ENCODE measurements around the gene CPEB4.

DNA sequence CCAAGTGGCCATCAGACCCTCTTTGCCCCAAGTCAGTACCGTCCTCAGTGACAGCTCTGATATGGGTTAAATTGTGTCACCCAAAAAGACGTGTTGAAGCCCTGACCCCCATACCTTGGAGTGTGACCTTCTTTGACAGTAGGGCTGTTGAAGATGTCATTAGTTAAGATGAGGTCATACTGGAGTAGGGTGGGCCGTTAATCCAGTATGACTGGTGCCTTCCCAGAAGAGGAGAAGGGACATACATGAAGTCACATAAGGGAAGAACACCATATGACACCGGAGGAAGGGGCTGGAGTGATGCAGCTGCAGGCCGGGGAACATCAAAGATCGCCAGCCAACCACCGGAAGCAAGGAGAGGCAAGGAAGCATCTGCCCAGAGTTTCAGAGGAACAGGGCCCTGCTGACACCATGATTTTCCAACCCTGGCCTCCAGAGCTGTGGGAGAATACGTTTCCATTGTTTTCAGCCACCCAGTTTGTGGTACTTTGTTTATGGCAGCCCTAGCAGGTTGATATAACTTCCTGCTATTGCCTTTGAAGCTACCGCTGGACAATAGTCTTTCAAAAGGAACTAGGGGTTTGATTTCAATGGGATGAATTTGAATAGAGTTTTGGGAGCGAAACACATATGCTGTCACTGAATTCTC is 36.4 kb upstream of the CPEB4 start:
- no peak for TF ChIP-seq ZFP3 (CRISPR knock-in tag; IDR thresholded peaks at IDR 0.05)
- TF ChIP-seq, protein P1, sequence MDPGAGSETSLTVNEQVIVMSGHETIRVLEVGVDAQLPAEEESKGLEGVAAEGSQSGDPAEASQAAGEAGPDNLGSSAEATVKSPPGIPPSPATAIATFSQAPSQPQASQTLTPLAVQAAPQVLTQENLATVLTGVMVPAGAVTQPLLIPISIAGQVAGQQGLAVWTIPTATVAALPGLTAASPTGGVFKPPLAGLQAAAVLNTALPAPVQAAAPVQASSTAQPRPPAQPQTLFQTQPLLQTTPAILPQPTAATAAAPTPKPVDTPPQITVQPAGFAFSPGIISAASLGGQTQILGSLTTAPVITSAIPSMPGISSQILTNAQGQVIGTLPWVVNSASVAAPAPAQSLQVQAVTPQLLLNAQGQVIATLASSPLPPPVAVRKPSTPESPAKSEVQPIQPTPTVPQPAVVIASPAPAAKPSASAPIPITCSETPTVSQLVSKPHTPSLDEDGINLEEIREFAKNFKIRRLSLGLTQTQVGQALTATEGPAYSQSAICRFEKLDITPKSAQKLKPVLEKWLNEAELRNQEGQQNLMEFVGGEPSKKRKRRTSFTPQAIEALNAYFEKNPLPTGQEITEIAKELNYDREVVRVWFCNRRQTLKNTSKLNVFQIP (CRISPR knock-in tag; IDR thresholded peaks at IDR 0.05; ENCODE audit: borderline replicate concordance, low read depth), result no peak
- TF ChIP-seq ZFP30 (CRISPR knock-in tag; IDR thresholded peaks at IDR 0.05), result no peak
- TF ChIP-seq GLIS3 (CRISPR knock-in tag; IDR thresholded peaks at IDR 0.05), result no peak
- TF ChIP-seq, protein P2, sequence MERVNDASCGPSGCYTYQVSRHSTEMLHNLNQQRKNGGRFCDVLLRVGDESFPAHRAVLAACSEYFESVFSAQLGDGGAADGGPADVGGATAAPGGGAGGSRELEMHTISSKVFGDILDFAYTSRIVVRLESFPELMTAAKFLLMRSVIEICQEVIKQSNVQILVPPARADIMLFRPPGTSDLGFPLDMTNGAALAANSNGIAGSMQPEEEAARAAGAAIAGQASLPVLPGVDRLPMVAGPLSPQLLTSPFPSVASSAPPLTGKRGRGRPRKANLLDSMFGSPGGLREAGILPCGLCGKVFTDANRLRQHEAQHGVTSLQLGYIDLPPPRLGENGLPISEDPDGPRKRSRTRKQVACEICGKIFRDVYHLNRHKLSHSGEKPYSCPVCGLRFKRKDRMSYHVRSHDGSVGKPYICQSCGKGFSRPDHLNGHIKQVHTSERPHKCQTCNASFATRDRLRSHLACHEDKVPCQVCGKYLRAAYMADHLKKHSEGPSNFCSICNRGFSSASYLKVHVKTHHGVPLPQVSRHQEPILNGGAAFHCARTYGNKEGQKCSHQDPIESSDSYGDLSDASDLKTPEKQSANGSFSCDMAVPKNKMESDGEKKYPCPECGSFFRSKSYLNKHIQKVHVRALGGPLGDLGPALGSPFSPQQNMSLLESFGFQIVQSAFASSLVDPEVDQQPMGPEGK (CRISPR knock-in tag; IDR thresholded peaks at IDR 0.05; ENCODE audit: borderline replicate concordance), result no peak
- TF ChIP-seq, protein P3, sequence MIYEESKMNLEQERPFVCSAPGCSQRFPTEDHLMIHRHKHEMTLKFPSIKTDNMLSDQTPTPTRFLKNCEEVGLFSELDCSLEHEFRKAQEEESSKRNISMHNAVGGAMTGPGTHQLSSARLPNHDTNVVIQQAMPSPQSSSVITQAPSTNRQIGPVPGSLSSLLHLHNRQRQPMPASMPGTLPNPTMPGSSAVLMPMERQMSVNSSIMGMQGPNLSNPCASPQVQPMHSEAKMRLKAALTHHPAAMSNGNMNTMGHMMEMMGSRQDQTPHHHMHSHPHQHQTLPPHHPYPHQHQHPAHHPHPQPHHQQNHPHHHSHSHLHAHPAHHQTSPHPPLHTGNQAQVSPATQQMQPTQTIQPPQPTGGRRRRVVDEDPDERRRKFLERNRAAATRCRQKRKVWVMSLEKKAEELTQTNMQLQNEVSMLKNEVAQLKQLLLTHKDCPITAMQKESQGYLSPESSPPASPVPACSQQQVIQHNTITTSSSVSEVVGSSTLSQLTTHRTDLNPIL (CRISPR knock-in tag; IDR thresholded peaks at IDR 0.05; ENCODE audit: low read depth), result no peak
- TF ChIP-seq ZNF565 (CRISPR knock-in tag; conservative IDR thresholded peaks at IDR 0.05; ENCODE audit: low read depth), result no peak
- no peak for TF ChIP-seq RARB (CRISPR knock-in tag; IDR thresholded peaks at IDR 0.05)
- TF ChIP-seq ARNTL (CRISPR knock-in tag; IDR thresholded peaks at IDR 0.05; ENCODE audit: borderline replicate concordance, low read depth), result no peak
- no peak for TF ChIP-seq CSDC2 (CRISPR knock-in tag; IDR thresholded peaks at IDR 0.05)
- no peak for TF ChIP-seq ZNF70 (CRISPR knock-in tag; IDR thresholded peaks at IDR 0.05)

All from SK-N-SH treated with all-trans-retinoic acid at 6 μM for 48 hours (cell line).